ENCODE measurements around the gene SNX27. TPM values are rescaled to one million over a fixed set of nuclear protein-coding genes. Genes with fewer than 3 reads are reported as not detected.
"Not testable (repeated sequence)": the region's sequence is repeated elsewhere in the genome, so short reads cannot be mapped to it uniquely, and the experiment has no call there.

The SNX27 gene
- total and polyA plus RNA-seq, 2 experiments from 2014 or later: 40.6 to 59.7 TPM

- Histone ChIP-seq H4K20me1 (replicated peaks; ENCODE audit: insufficient read depth) (no peaks in the 10 kb centered on the region), H3K4me3 (no peak overlapping the region), H2AFZ (no peak overlapping the region), H3K4me1 (ENCODE audit: insufficient read depth) (no peaks in the 10 kb centered on the region), H3K27me3 (ENCODE audit: insufficient read depth) (0 out of 2 replicates have a peak, but pooled peaks cover 5% of the 10 kb centered on the region), H3K9me2 (ENCODE audit: insufficient read depth) (no peaks in the 10 kb centered on the region), H3K36me3 (ENCODE audit: insufficient read depth) (no peaks in the 10 kb centered on the region), H3K4me2 (no peak overlapping the region), H3K27ac (ENCODE audit: low read depth) (no peak overlapping the region), H3F3A (replicated peaks; ENCODE audit: low read depth) (no peaks in the 10 kb centered on the region), H3K79me2 (replicated peaks; ENCODE audit: insufficient read depth) (no peaks in the 10 kb centered on the region)
- DNase-seq (ENCODE audit: low spot score) (no peak), ATAC-seq (no peak)
- H3K4me3 Mint-ChIP-seq: no peak overlapping the region; the same call in 2 of the 3 replicates
- TF ChIP-seq ZNF114 (CRISPR knock-in tag; IDR thresholded peaks at IDR 0.05): no peak
- no peak for TF ChIP-seq NANOG (IDR thresholded peaks at IDR 0.05; ENCODE audit: borderline replicate concordance)
- TF ChIP-seq EZH2phosphoT487 (IDR thresholded peaks at IDR 0.05; ENCODE audit: unreplicated experiment): no peak
- no peak for TF ChIP-seq REST (IDR thresholded peaks at IDR 0.05; ENCODE audit: unreplicated experiment)
- TF ChIP-seq POLR2AphosphoS5 (IDR thresholded peaks at IDR 0.05; ENCODE audit: low read depth): no peak
- no peak for TF ChIP-seq STAT1 (IDR thresholded peaks at IDR 0.05; ENCODE audit: unreplicated experiment)
- no peak for TF ChIP-seq JUNB (IDR thresholded peaks at IDR 0.05; ENCODE audit: unreplicated experiment)
- TF ChIP-seq ZNF462 (CRISPR knock-in tag; IDR thresholded peaks at IDR 0.05): no peak
- no peak for TF ChIP-seq ZNF331 (CRISPR knock-in tag; IDR thresholded peaks at IDR 0.05; ENCODE audit: low read depth)
- TF ChIP-seq CREB1 (CRISPR knock-in tag; IDR thresholded peaks at IDR 0.05; ENCODE audit: low read depth): no peak
- TF ChIP-seq ETS1 (IDR thresholded peaks at IDR 0.05): no peak
- peaks cover 6% of the 10 kb centered on the region for H3K9me3 Mint-ChIP-seq
- peaks cover 6% of the 10 kb centered on the region for H3K27me3 Mint-ChIP-seq (ENCODE audit: insufficient read depth, low read depth, poor library complexity)
- peaks cover 6% of the 10 kb centered on the region for H3K4me1 Mint-ChIP-seq
- H3K36me3 Mint-ChIP-seq (ENCODE audit: low read depth): peaks cover 3% of the 10 kb centered on the region; the same call in 1 of the 3 replicates
- no peak overlapping the region for H3K27ac Mint-ChIP-seq
These were observed 15.5 kb upstream of the SNX27 start for GRCh38 chr1:151596166-151596953.

- DNase-seq (ENCODE audit: low spot score); H3K36me3 ChIP-seq (ENCODE audit: insufficient read depth); H3K27me3 ChIP-seq (ENCODE audit: insufficient read depth); H3K4me2 ChIP-seq; H2AFZ ChIP-seq; H3F3A ChIP-seq (replicated peaks; ENCODE audit: low read depth); H3K9me2 ChIP-seq (ENCODE audit: insufficient read depth); H3K27ac ChIP-seq (ENCODE audit: low read depth); H3K4me1 ChIP-seq (ENCODE audit: insufficient read depth); H3K4me3 Mint-ChIP-seq; ATAC-seq; H4K20me1 ChIP-seq (replicated peaks; ENCODE audit: insufficient read depth); H3K4me1 Mint-ChIP-seq; H3K27me3 Mint-ChIP-seq (ENCODE audit: insufficient read depth, low read depth, poor library complexity); H3K36me3 Mint-ChIP-seq (ENCODE audit: low read depth); H3K4me3 ChIP-seq; H3K27ac Mint-ChIP-seq; H3K79me2 ChIP-seq (replicated peaks; ENCODE audit: insufficient read depth): not testable (repeated sequence)
- peaks cover 13% of the 10 kb centered on the region for H3K9me3 Mint-ChIP-seq
These were observed 9.3 kb upstream of the SNX27 start for GRCh38 chr1:151602550-151602949.
